ENCODE results near the gene ADM2. TPM values are rescaled to one million over a fixed set of nuclear protein-coding genes. Genes with fewer than 3 reads are reported as not detected.

The ADM2 gene
- total RNA-seq, 4 donors from 2014 or later = not detected

GRCh38 chr22:50436015-50436830 is 45.1 kb upstream of the ADM2 start:
- H3K4me3 ChIP-seq = no peak overlapping the region
- TF ChIP-seq POLR2A (IDR thresholded peaks at IDR 0.05) = no peak
- TF ChIP-seq EP300 (IDR thresholded peaks at IDR 0.05) = no peak
- TF ChIP-seq CTCF (IDR thresholded peaks at IDR 0.05) = no peak
- no peaks in the 10 kb centered on the region for H3K4me1 ChIP-seq
- peaks cover 2 to 86% (median 22%) of the 10 kb centered on the region in 3 donors for H3K36me3 ChIP-seq
- no peak for DNase-seq (ENCODE audit: low spot score in 2 of 2)
- no peak overlapping the region for H3K27ac ChIP-seq
- 89 to 90% methylated on average over 19 to 32 of the region's 37 CpGs for whole genome bisulfite sequencing, 2 donors
- H3K27me3 ChIP-seq = no peaks in the 10 kb centered on the region
- no peaks in the 10 kb centered on the region for H3K9me3 ChIP-seq

- H3K4me1 ChIP-seq = no peaks in the 10 kb centered on the region
- TF ChIP-seq CTCF (IDR thresholded peaks at IDR 0.05) = no peak
- TF ChIP-seq EP300 (IDR thresholded peaks at IDR 0.05) = no peak
- no peak for TF ChIP-seq POLR2A (IDR thresholded peaks at IDR 0.05)
- 90 to 93% methylated on average over 24 of the region's 25 CpGs for WGBS, 2 donors
- H3K27ac ChIP-seq = no peak overlapping the region
- H3K9me3 ChIP-seq = no peaks in the 10 kb centered on the region
- H3K27me3 ChIP-seq = no peaks in the 10 kb centered on the region
- DNase-seq (ENCODE audit: low spot score in 2 of 2) = no peak
- peaks cover 2 to 86% (median 16%) of the 10 kb centered on the region in 3 donors for H3K36me3 ChIP-seq
- H3K4me3 ChIP-seq = no peak overlapping the region
Observed at GRCh38 chr22:50436841-50437341, 44.5 kb upstream of the ADM2 start.

GRCh38 chr22:50437511-50438304 is 43.6 kb upstream of the ADM2 start:
- WGBS, 2 donors = 82 to 91% methylated on average over 26 to 35 of the region's 36 CpGs

GRCh38 chr22:50438305-50439275 is 42.8 kb upstream of the ADM2 start:
- Histone ChIP-seq H3K36me3 (peaks cover 2 to 91% (median 14%) of the 10 kb centered on the region in 3 donors), H3K4me1 (peaks cover 0 to 3% (median 0%) of the 10 kb centered on the region in 4 donors), H3K9me3 (no peaks in the 10 kb centered on the region), H3K27ac (no peak overlapping the region), H3K27me3 (no peaks in the 10 kb centered on the region), H3K4me3 (no peak overlapping the region)
- TF ChIP-seq CTCF (IDR thresholded peaks at IDR 0.05) (no peak), EP300 (IDR thresholded peaks at IDR 0.05) (no peak), POLR2A (IDR thresholded peaks at IDR 0.05) (no peak)
- DNase-seq (ENCODE audit: low spot score in 2 of 2) = no peak
- 82 to 84% methylated on average over 28 to 34 of the region's 34 CpGs for WGBS, 2 donors

More at GRCh38 chr22:50437511-50438304, 43.6 kb upstream of the ADM2 start:
- TF ChIP-seq EP300 (IDR thresholded peaks at IDR 0.05) = no peak
- TF ChIP-seq CTCF (IDR thresholded peaks at IDR 0.05) = no peak
- no peak for TF ChIP-seq POLR2A (IDR thresholded peaks at IDR 0.05)
- Histone ChIP-seq H3K4me3 (no peak overlapping the region), H3K4me1 (no peaks in the 10 kb centered on the region), H3K27me3 (no peaks in the 10 kb centered on the region), H3K36me3 (peaks cover 2 to 86% (median 14%) of the 10 kb centered on the region in 3 donors), H3K27ac (no peak overlapping the region), H3K9me3 (no peaks in the 10 kb centered on the region)
- DNase-seq (ENCODE audit: low spot score in 2 of 2) = no peak
